Natural killer cell (primary cell): ENCODE data around the gene NR2F2. TPM values are rescaled to one million over a fixed set of nuclear protein-coding genes. Genes with fewer than 3 reads are reported as not detected.

Experiments used
- ATAC-seq, 3 donors: fragments of 150-1000 bp in 2 of 3; fragments of 200-7000 bp in 1 of 3; cut with Tn5 transposase; 1 replicate in 1 of 3; 2 replicates in 2 of 3; pipeline ENCODE4 v1.10.0; 2021; ENCODE audit warnings: mild to moderate bottlenecking in 2 of 3, moderate library complexity in 2 of 3
- DNase-seq, 2 donors: peaks; one replicate each; pipeline versions ENCODE4 v3.0.0 to v3.0.0-alpha.2; 2013 to 2021; ENCODE audit warnings: mixed read lengths in 1 of 2
- H3K27ac ChIP-seq: one replicate; pipeline ENCODE4 v1.5.1; 2013; ENCODE audit warnings: mild to moderate bottlenecking, low read length
- H3K27me3 ChIP-seq: one replicate; pipeline ENCODE4 v1.6.1; 2013; ENCODE audit warnings: low read length; ENCODE audit not compliant: control insufficient read depth, insufficient read depth
- H3K36me3 ChIP-seq: one replicate; pipeline ENCODE4 v1.6.1; 2013; ENCODE audit warnings: low read length; ENCODE audit not compliant: control insufficient read depth, insufficient read depth
- H3K4me1 ChIP-seq: one replicate; pipeline ENCODE4 v1.6.1; 2013; ENCODE audit warnings: low read length; ENCODE audit not compliant: control insufficient read depth, insufficient read depth
- H3K4me3 ChIP-seq: one replicate; pipeline ENCODE4 v1.5.1; 2013; ENCODE audit warnings: low read length
- H3K9me3 ChIP-seq: one replicate; pipeline ENCODE4 v1.6.1; 2013; ENCODE audit warnings: low read length; ENCODE audit not compliant: control insufficient read depth, insufficient read depth
- H3K27ac Mint-ChIP-seq, 2 donors: one replicate each; pipeline ENCODE4 v1.8.0; 2022; ENCODE audit warnings: mild to moderate bottlenecking in 2 of 2, mixed read lengths in 2 of 2, moderate library complexity in 1 of 2
- H3K27me3 Mint-ChIP-seq, 2 donors: one replicate each; pipeline ENCODE4 v1.8.0; 2022; ENCODE audit warnings: low read depth in 2 of 2, mixed read lengths in 2 of 2
- H3K36me3 Mint-ChIP-seq: one replicate; pipeline ENCODE4 v1.8.0; 2022; ENCODE audit warnings: mixed read lengths
- H3K4me1 Mint-ChIP-seq, 2 donors: one replicate each; pipeline ENCODE4 v1.8.0; 2022; ENCODE audit warnings: mixed read lengths in 2 of 2
- H3K4me3 Mint-ChIP-seq: one replicate; pipeline ENCODE4 v1.8.0; 2022; ENCODE audit warnings: mild to moderate bottlenecking, moderate library complexity, mixed read lengths
- H3K9me3 Mint-ChIP-seq, 2 donors: one replicate each; pipeline ENCODE4 v1.8.0; 2022; ENCODE audit warnings: mixed read lengths in 2 of 2
- WGBS: methylation state at CpG from one replicate; pipeline ENCODE4 v1.1.7; 2013; ENCODE audit warnings: missing lambda C conversion rate; ENCODE audit not compliant: insufficient coverage; 5-methylcytosine and 5-hydroxymethylcytosine counted together
- intact Hi-C: fragments of 100-400 bp; cut with micrococcal nuclease; formaldehyde crosslinking; loops from one replicate; pipeline ENCODE4 v1.14.2; 2022
- total RNA-seq, 4 donors: library from RNA; stranded (reverse); fragments of 120-200 nt in 1 of 4; gene quantifications; one replicate each; pipeline versions ENCODE4 v1.2.3 to v1.2.4, GENCODE V29; 2013 to 2022
- TF ChIP-seq, protein P1 (sequence below): fragments of 200-600 bp; IDR thresholded peaks from one replicate; pipeline ENCODE4 v1.8.0; 2022; ENCODE audit warnings: antibody characterized with exemption

The NR2F2 gene
- total RNA-seq, 3 donors from 2014 or later (not counting 1 experiment from before 2014, with no cell fraction given): not detected

- Mint-ChIP-seq H3K4me3 (peak overlapping the region; percentile 97), H3K27me3 (peaks cover 52 to 57% of the 10 kb centered on the region in 2 donors), H3K4me1 (peaks cover 21 to 22% of the 10 kb centered on the region in 2 donors), H3K9me3 (peaks cover 0 to 2% of the 10 kb centered on the region in 2 donors), H3K27ac (peak overlapping the region; percentile 40 to 86), H3K36me3 (peaks cover 20% of the 10 kb centered on the region)
- ATAC-seq: peak; percentile 74 to 89 (median 87)
- peaks cover 18% of the 10 kb centered on the region for H3K4me1 ChIP-seq
- no peak overlapping the region for H3K27ac ChIP-seq
- H3K9me3 ChIP-seq: peaks cover 23% of the 10 kb centered on the region
- intact Hi-C loops: loop anchor here (2.0 kb wide), 1 partner anchor 26 kb away; the partner anchor contains the start of gene NR2F2
- H3K4me3 ChIP-seq: peak overlapping the region; percentile 34
- no peaks in the 10 kb centered on the region for H3K36me3 ChIP-seq
- 2% methylated on average over 66 of the region's 67 CpGs for WGBS
- H3K27me3 ChIP-seq: peaks cover 94% of the 10 kb centered on the region
- TF ChIP-seq, protein P1, sequence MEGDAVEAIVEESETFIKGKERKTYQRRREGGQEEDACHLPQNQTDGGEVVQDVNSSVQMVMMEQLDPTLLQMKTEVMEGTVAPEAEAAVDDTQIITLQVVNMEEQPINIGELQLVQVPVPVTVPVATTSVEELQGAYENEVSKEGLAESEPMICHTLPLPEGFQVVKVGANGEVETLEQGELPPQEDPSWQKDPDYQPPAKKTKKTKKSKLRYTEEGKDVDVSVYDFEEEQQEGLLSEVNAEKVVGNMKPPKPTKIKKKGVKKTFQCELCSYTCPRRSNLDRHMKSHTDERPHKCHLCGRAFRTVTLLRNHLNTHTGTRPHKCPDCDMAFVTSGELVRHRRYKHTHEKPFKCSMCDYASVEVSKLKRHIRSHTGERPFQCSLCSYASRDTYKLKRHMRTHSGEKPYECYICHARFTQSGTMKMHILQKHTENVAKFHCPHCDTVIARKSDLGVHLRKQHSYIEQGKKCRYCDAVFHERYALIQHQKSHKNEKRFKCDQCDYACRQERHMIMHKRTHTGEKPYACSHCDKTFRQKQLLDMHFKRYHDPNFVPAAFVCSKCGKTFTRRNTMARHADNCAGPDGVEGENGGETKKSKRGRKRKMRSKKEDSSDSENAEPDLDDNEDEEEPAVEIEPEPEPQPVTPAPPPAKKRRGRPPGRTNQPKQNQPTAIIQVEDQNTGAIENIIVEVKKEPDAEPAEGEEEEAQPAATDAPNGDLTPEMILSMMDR: peak; percentile 92
- DNase-seq: peak; percentile 74 to 77
These were observed 26.3 kb downstream of the NR2F2 start for GRCh38 chr15:96356494-96357455.

GRCh38 chr15:96358001-96358801, 27.7 kb downstream of the NR2F2 start:
- Histone ChIP-seq H3K4me3 (no peak overlapping the region), H3K4me1 (peaks cover 18% of the 10 kb centered on the region), H3K27me3 (peaks cover 97% of the 10 kb centered on the region), H3K27ac (no peak overlapping the region), H3K9me3 (peaks cover 18% of the 10 kb centered on the region), H3K36me3 (no peaks in the 10 kb centered on the region)
- H3K4me3 Mint-ChIP-seq: peak overlapping the region; percentile 97
- 11% methylated on average over 31 of the region's 31 CpGs for WGBS
- peak overlapping the region; percentile 40 to 86 for H3K27ac Mint-ChIP-seq
- peaks cover 21 to 22% of the 10 kb centered on the region in 2 donors for H3K4me1 Mint-ChIP-seq
- DNase-seq (no peak), ATAC-seq (no peak)
- H3K9me3 Mint-ChIP-seq: peaks cover 2 to 3% of the 10 kb centered on the region in 2 donors
- TF ChIP-seq, protein P1: no peak
- peaks cover 25% of the 10 kb centered on the region for H3K36me3 Mint-ChIP-seq
- intact Hi-C loops: no loop called here
- H3K27me3 Mint-ChIP-seq: peaks cover 58% of the 10 kb centered on the region in 2 donors

DNA sequence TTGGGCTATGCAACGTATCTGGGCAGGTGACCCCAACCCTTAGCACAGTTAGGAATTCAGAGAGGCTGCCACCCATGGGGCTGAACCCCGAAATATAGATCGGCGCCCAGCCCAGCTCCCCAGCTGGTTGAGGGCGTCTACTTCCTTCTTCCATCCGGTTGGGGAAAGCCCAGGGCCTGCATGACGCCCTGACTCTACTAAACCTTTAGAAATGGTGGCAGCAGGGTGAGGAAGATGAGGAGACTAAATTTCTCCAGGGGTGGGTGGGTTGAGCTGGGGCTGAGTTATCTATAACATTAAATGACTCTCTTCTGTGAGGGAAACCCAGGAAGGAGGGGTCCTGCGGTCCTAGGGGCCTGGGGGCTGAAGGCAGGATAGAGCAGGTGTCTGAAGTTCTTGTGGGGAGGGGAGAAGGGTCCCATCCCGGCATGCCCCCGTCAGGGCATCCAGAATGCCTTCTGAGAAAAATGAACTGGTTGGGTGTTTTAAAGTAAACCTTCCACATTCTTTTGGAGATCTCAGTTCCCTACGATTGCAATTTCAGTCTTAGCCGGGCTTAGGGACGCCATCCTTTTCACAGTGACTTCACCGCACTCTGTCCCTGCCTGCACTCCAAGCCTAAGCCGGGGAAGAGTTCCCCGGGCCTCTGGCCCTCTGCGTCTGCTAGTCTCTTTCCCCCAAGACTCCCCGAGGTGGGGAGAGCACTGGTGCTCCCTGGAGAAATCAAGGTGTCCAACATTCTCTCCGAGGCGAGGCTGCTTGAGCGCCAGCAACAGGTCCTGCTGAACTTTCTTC, 28.5 kb downstream of the NR2F2 start:
- ATAC-seq (no peak), DNase-seq (no peak)
- TF ChIP-seq, protein P1: no peak
- no peak overlapping the region for H3K27ac ChIP-seq
- 7% methylated on average over 21 of the region's 21 CpGs for WGBS
- intact Hi-C loops: no loop called here
- Mint-ChIP-seq H3K27ac (no peak overlapping the region), H3K9me3 (peaks cover 0 to 3% of the 10 kb centered on the region in 2 donors), H3K4me3 (no peak overlapping the region), H3K4me1 (peaks cover 21 to 22% of the 10 kb centered on the region in 2 donors), H3K36me3 (peaks cover 20% of the 10 kb centered on the region), H3K27me3 (peaks cover 59 to 61% of the 10 kb centered on the region in 2 donors)
- H3K9me3 ChIP-seq: peaks cover 15% of the 10 kb centered on the region
- no peak overlapping the region for H3K4me3 ChIP-seq
- peaks cover 95% of the 10 kb centered on the region for H3K27me3 ChIP-seq
- peaks cover 18% of the 10 kb centered on the region for H3K4me1 ChIP-seq
- H3K36me3 ChIP-seq: no peaks in the 10 kb centered on the region
